Activated T-helper 1 cell treated with anti-CD3 and anti-CD28 coated beads, Interleukin-12 subunit alpha, Interleukin-12 subunit beta, Interleukin-2, Interleukin-4 antibody, amounts not matched to agents 30 ng/mL and 10 ng/mL and 1 ng/mL, durations not matched to agents 14 hours and 24 hours and 36 hours (primary cell): ENCODE measurements around the gene OR5C1. TPM values are rescaled to one million over a fixed set of nuclear protein-coding genes. Genes with fewer than 3 reads are reported as not detected.
"Not testable (repeated sequence)": the region's sequence is repeated elsewhere in the genome, so short reads cannot be mapped to it uniquely, and the experiment has no call there.

Experiments
- DNase-seq: peaks from one replicate; pipeline ENCODE4 v3.0.0; 2021; ENCODE audit warnings: low spot score
- H3K27ac Mint-ChIP-seq: one replicate; pipeline ENCODE4 v1.8.0; 2021; ENCODE audit warnings: mild to moderate bottlenecking, mixed read lengths
- H3K27me3 Mint-ChIP-seq: one replicate; pipeline ENCODE4 v1.8.0; 2022; ENCODE audit warnings: mild to moderate bottlenecking, moderate library complexity, mixed read lengths; ENCODE audit not compliant: insufficient read depth
- H3K36me3 Mint-ChIP-seq: one replicate; pipeline ENCODE4 v1.8.0; 2021; ENCODE audit warnings: low read depth, mixed read lengths
- H3K4me1 Mint-ChIP-seq: one replicate; pipeline ENCODE4 v1.8.0; 2021; ENCODE audit warnings: low read depth, mixed read lengths
- H3K4me3 Mint-ChIP-seq: one replicate; pipeline ENCODE4 v1.8.0; 2021; ENCODE audit warnings: mild to moderate bottlenecking, moderate library complexity, mixed read lengths
- H3K9me3 Mint-ChIP-seq: one replicate; pipeline ENCODE4 v1.8.0; 2021; ENCODE audit warnings: mixed read lengths
- intact Hi-C: fragments of 100-400 bp; cut with micrococcal nuclease; formaldehyde crosslinking; loops from one replicate; pipeline ENCODE4 v1.15.1; 2024
- total RNA-seq: library from RNA; stranded (reverse); gene quantifications from 2 replicates; pipeline ENCODE4 v1.2.3, GENCODE V29; 2022

Gene OR5C1
- total RNA-seq, 1 donor from 2014 or later = not detected

DNA sequence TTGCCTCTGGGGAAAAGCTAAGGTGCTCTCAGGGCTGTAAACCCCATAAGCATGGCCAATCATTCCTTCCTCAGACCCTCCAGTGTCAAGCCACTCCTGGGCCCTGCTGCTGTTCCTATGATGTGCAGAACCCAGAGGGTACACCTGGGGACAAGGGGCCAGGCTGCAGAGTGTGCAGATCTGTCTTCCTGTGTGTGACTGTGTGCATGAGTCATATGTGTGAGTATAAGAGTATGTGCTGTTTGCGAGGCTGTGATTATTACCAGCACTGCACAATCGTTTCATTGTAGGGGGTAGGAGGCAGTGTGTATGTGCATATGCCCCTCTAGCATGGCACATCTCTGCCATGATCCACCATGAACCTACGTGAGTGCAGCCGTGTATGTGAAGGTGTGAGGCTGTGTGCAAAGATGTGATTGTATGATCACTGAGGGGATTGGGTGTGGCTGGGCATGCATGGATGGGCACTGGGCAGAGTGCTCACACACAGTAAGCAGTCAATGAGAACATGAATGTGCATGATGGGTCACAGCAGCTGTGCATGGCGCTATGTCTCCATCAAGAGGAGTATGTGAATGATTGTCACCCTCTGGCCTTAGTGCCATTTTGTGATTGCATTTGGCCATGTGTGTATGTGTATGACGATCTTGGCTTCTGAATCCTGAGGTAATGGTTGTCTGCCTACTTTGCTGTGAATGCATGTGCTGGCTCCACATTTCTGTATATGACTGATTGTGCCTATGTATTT, 8.8 kb downstream of the OR5C1 start:
- no peak overlapping the region for H3K27ac Mint-ChIP-seq
- H3K9me3 Mint-ChIP-seq = peaks cover 4% of the 10 kb centered on the region
- peaks cover 7% of the 10 kb centered on the region for H3K27me3 Mint-ChIP-seq
- no peak for DNase-seq
- no peak overlapping the region for H3K4me3 Mint-ChIP-seq
- intact Hi-C loops = no loop called here
- no peaks in the 10 kb centered on the region for H3K4me1 Mint-ChIP-seq
- H3K36me3 Mint-ChIP-seq = no peaks in the 10 kb centered on the region

DNA sequence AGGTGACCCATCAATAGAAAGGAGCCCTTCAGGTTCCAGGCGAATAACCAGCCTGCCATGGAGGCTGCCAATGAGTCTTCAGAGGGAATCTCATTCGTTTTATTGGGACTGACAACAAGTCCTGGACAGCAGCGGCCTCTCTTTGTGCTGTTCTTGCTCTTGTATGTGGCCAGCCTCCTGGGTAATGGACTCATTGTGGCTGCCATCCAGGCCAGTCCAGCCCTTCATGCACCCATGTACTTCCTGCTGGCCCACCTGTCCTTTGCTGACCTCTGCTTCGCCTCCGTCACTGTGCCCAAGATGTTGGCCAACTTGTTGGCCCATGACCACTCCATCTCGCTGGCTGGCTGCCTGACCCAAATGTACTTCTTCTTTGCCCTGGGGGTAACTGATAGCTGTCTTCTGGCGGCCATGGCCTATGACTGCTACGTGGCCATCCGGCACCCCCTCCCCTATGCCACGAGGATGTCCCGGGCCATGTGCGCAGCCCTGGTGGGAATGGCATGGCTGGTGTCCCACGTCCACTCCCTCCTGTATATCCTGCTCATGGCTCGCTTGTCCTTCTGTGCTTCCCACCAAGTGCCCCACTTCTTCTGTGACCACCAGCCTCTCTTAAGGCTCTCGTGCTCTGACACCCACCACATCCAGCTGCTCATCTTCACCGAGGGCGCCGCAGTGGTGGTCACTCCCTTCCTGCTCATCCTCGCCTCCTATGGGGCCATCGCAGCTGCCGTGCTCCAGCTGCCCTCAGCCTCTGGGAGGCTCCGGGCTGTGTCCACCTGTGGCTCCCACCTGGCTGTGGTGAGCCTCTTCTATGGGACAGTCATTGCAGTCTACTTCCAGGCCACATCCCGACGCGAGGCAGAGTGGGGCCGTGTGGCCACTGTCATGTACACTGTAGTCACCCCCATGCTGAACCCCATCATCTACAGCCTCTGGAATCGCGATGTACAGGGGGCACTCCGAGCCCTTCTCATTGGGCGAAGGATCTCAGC, 11.6 kb downstream of the OR5C1 start, which contains the start of gene OR1K1:
Gene OR1K1 (plus strand): TSS at position 58 of the 995 bp plus-strand sequence. CDS start 0 bp downstream, at position 58.
- peaks cover 7% of the 10 kb centered on the region for H3K27me3 Mint-ChIP-seq
- no peak for DNase-seq
- H3K4me1 Mint-ChIP-seq = no peaks in the 10 kb centered on the region
- intact Hi-C loops = no loop called here
- H3K36me3 Mint-ChIP-seq = no peaks in the 10 kb centered on the region
- no peak within 1 kb of the TSS for H3K27ac Mint-ChIP-seq
- no peak within 1 kb of the TSS for H3K4me3 Mint-ChIP-seq
- H3K9me3 Mint-ChIP-seq = no peaks in the 10 kb centered on the region

DNA sequence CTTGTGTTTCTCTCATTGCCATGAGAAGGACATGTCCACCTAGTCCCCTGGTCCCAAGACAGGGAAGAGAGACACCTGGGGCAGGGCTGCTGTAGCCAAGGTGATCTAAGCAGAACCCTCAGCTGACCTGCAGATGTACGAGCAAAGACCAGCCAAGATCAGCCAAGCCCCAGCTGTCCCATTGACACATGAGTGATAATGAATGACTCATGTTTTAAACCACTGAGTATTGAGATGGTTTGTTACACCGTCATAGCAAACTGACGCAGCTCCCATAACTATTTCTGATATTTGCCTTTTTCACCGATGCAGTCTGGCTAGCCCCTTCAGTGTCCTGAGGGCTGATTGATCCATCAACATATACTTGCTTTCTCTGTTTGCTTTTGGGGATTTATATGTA, 17.9 kb downstream of the OR5C1 start:
- no peak for DNase-seq
- Mint-ChIP-seq H3K27ac (peak overlapping the region; percentile 57), H3K4me3 (no peak overlapping the region), H3K36me3 (peaks cover 2% of the 10 kb centered on the region), H3K9me3 (peaks cover 7% of the 10 kb centered on the region), H3K27me3 (peaks cover 2% of the 10 kb centered on the region), H3K4me1 (peaks cover 31% of the 10 kb centered on the region)
- intact Hi-C loops = loop anchor here (1.0 to 5.0 kb wide), 8 partner anchors 40 to 1914 kb away; partner anchors contain the start of genes MRRF and RBM18

DNA sequence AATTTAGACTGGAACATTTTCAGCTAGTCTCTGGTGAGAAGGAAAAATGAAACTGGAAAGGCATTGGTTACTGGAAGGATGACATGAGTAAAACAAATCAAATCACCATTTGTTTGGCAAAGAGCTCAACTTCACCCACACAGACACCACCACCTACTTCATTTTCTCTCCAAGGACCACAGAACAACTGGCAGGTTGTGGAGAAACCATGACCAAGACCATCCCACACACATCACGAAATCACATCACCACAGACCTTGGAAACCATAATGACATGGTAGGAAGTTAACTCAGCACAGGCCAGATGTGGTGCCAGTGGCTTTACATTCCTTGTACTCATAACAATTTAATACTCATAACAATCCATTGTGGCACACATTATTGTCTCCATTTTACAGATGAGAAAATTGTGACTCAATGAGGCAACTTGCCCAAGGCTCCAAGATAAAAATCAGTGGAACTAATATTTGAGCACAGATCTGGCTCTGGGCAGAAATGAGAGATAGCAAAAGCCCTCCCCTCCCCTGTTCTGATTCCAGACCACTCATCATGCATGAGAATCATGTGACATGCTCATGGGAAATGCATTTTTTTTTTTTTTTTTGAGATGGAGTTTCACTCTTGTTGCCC, 18.7 kb downstream of the OR5C1 start:
- intact Hi-C loops = loop anchor here (1.0 to 5.0 kb wide), 8 partner anchors 39 to 1915 kb away; partner anchors contain the start of genes MRRF and RBM18
- Mint-ChIP-seq H3K36me3 (peaks cover 2% of the 10 kb centered on the region), H3K4me3 (no peak overlapping the region), H3K27ac (peak overlapping the region; percentile 57), H3K9me3 (peaks cover 7% of the 10 kb centered on the region), H3K27me3 (no peaks in the 10 kb centered on the region), H3K4me1 (peaks cover 31% of the 10 kb centered on the region)
- DNase-seq = peak; percentile 34

DNA sequence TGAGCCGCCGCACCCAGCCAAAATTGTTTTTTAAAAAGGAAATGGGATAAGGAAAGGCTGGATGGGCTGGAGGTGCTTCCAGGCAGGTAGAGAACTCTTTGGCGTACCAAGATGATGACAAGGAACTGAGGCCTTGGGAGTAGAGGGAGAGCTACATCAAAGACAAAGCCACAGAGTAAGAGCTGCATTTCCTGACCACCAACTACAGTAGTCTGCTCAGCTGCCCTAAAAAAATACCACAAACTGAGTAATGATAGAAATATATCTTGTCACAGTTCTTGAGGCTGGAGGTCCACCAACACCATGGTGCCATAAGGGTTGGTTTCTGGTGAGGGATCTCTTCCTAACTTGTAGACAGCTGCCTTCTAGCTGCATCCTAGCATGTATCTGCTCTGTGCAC, 19.4 kb downstream of the OR5C1 start:
- Mint-ChIP-seq H3K9me3 (peaks cover 7% of the 10 kb centered on the region), H3K4me3 (no peak overlapping the region), H3K36me3 (peaks cover 2% of the 10 kb centered on the region), H3K27me3 (no peaks in the 10 kb centered on the region), H3K27ac (no peak overlapping the region), H3K4me1 (peaks cover 31% of the 10 kb centered on the region)
- intact Hi-C loops = loop anchor here (5.0 kb wide), 1 partner anchor 1916 kb away; no protein-coding TSS in a partner anchor
- DNase-seq = no peak

DNA sequence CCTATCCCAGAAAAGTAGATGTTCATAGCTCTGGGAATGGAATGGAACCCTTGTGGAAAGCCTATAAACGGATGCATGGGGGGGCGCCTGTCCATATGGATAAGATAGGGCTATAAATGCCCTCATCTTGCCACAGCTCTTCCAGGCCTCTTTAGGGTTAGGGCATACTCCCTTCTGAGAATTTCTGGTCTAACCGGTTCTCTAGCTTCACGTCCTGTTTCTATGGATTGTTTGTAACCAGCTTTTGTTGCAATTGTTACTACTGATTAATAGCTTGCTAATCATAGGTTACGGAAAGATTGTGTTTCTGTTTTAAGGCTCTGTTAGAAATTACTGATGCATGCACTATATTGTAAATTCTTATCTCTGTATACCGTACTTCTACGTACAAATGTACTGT, 20.5 kb downstream of the OR5C1 start:
- H3K4me3 Mint-ChIP-seq, DNase-seq, H3K9me3 Mint-ChIP-seq, H3K27me3 Mint-ChIP-seq, H3K36me3 Mint-ChIP-seq, H3K27ac Mint-ChIP-seq: not testable (repeated sequence)
- peaks cover 31% of the 10 kb centered on the region for H3K4me1 Mint-ChIP-seq
- intact Hi-C loops = loop anchor here (5.0 kb wide), 1 partner anchor 1917 kb away; no protein-coding TSS in a partner anchor

DNA sequence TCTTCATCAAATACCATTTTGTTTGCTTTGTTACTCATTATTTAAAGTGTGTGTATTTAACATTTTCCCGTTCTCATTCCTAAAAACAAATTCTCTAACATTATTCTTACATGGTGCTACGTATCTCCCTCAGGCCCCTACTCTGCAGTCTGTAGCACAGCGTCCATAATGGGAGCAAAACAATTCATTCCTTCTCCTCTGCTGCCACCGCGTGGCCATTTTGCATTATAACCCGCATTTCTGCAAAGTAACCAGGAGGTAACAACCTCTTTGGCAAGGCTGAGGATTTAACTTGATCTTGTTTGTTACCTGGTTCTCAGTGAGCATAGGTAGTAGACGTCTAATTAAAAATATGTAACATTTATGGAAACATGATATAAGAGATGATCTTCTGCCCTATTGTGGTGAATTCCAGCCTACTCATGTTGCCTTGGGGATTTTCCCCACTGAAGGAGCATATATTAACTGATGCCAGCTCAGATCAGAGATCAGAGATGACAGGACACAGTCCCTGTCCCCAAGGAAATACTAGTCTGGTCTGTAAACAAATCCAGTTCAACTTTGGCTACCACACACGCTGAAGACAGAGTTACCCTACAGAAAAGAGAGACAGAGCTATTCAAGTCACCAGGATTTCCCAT, 21.7 kb downstream of the OR5C1 start:
- Mint-ChIP-seq H3K36me3 (peaks cover 4% of the 10 kb centered on the region), H3K9me3 (peaks cover 7% of the 10 kb centered on the region), H3K4me3 (no peak overlapping the region), H3K27ac (no peak overlapping the region), H3K27me3 (no peaks in the 10 kb centered on the region), H3K4me1 (peaks cover 34% of the 10 kb centered on the region)
- intact Hi-C loops = loop anchor here (1.0 to 2.0 kb wide), 10 partner anchors 18 to 715 kb away; partner anchors contain the start of genes MORN5, NDUFA8 and PDCL
- DNase-seq = peak; percentile 59

DNA sequence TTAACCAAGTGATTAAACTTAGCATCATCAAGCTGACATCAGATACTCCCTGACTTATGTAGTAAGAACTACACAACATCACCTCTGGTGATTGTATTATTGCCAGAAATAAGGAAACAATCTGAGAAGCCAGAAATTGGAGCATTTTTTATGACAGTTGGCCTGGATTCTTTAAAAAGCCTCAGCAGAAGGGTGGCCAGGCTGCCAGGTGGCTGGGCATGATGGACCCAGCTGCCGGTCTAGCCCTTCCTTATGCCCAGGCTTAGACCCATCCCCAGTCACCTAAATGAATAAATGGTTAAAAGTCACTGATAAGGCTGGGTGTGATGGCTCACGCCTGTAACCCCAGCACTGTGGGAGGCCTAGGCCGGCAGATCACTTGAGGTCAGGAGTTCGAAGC, 24.0 kb downstream of the OR5C1 start:
- Mint-ChIP-seq H3K27me3 (no peaks in the 10 kb centered on the region), H3K36me3 (peaks cover 6% of the 10 kb centered on the region), H3K9me3 (no peaks in the 10 kb centered on the region), H3K27ac (no peak overlapping the region), H3K4me3 (no peak overlapping the region), H3K4me1 (peaks cover 38% of the 10 kb centered on the region)
- DNase-seq = no peak
- intact Hi-C loops = no loop called here

DNA sequence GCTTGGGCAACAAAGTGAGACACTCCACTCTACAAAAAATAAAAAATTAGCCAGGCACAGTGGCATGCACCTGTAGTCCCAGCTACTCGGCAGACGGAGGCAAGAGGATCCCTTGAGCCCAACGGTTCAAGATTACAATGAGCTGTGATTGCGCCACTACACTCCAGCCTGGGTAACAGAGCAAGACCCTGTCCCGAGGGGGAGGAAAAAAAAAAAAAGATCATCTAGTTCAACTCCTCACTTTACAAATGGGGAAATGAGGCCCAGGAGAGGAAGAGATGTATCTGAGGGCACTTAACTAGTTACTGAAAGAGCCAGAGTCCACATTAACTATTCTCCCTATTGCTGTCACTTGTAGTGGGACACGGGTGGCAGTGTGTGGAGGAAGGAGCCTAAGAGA, 25.8 kb downstream of the OR5C1 start:
- Mint-ChIP-seq H3K9me3 (no peaks in the 10 kb centered on the region), H3K27me3 (no peaks in the 10 kb centered on the region), H3K4me1 (peaks cover 24% of the 10 kb centered on the region), H3K27ac (no peak overlapping the region), H3K4me3 (no peak overlapping the region), H3K36me3 (peaks cover 6% of the 10 kb centered on the region)
- no peak for DNase-seq
- intact Hi-C loops = no loop called here

DNA sequence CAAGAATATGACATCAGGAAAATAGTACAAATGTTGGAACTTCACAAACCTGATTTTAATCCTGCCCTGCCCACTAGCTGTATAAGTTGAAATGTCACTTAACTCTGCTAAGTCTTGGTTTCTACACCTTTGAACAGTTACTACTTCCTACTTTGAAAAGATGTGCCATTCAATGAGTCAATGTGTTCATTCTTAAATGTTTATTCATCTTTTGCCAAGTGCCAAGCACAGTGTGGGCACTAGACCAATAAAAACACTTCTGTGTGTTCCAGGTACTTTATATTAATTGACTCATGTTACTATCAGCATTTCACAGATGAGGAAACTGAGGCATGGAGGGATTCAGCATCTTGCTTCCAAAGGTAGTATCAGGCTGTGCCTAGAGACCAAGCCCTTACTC, 26.8 kb downstream of the OR5C1 start:
- intact Hi-C loops = no loop called here
- Mint-ChIP-seq H3K36me3 (peaks cover 12% of the 10 kb centered on the region), H3K4me1 (peaks cover 28% of the 10 kb centered on the region), H3K27me3 (no peaks in the 10 kb centered on the region), H3K9me3 (no peaks in the 10 kb centered on the region), H3K27ac (no peak overlapping the region), H3K4me3 (peak overlapping the region; percentile 74)
- DNase-seq = no peak

DNA sequence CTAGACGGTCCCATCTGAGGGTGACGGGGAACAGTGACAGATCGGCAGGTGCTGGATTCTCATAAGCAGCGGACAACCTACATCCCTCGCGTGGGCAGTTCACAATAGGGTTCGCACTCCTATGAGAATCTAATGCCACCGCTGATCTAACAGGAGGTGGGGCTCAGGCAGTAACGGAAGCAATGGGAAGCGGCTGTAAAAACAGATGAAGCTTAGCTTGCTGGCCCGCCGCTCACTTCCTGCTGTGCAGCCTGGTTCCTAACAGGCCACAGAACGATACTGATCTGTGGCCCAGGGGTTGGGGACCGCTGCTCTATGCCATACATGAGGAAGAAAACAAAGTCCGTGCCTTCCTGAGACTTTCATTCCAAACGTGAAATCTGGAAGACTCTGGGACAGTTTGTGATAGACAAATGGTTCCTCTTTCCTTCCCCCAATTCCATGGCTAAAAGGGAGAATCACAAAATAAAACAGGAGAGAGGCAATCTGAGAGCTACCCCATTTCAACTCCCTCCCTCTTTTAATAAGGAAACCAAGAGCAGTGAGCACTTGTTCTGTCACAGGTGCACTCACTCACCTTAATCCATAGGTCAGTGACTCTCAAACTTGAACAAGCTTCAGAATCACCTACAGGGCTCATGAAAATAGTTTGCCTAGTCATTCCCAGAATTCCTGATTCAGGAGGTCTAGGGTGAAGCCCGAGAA, 27.6 kb downstream of the OR5C1 start:
- H3K36me3 Mint-ChIP-seq = peaks cover 16% of the 10 kb centered on the region
- peaks cover 28% of the 10 kb centered on the region for H3K4me1 Mint-ChIP-seq
- intact Hi-C loops = no loop called here
- H3K9me3 Mint-ChIP-seq = no peaks in the 10 kb centered on the region
- H3K27me3 Mint-ChIP-seq = no peaks in the 10 kb centered on the region
- H3K27ac Mint-ChIP-seq = peak overlapping the region; percentile 82
- H3K4me3 Mint-ChIP-seq = peak overlapping the region; percentile 74
- peak; percentile 24 for DNase-seq
